B cell (primary cell): Measurements from ENCODE around the gene SPEN. TPM values are rescaled to one million over a fixed set of nuclear protein-coding genes. Genes with fewer than 3 reads are reported as not detected.
"Not testable (repeated sequence)": the region's sequence is repeated elsewhere in the genome, so short reads cannot be mapped to it uniquely, and the experiment has no call there.

Experiments used
- ATAC-seq: fragments of 200-7000 bp; cut with Tn5 transposase; one replicate; pipeline ENCODE4 v1.10.0; 2021; ENCODE audit warnings: low read depth, mild to moderate bottlenecking, moderate number of reproducible peaks, moderate library complexity
- CTCF ChIA-PET: fragments of 350-600 bp; sonication (Branson Sonifier 250); formaldehyde crosslinking; loops from one replicate; lab custom pipeline; 2021; ENCODE audit warnings: antibody characterized with exemption, inconsistent platforms; lab: Charles Lee
- POLR2A ChIA-PET: fragments of 350-600 bp; sonication (Branson Sonifier 250); formaldehyde crosslinking; loops from one replicate; lab custom pipeline; 2021; ENCODE audit warnings: antibody characterized with exemption; lab: Charles Lee
- DNase-seq: peaks from one replicate; pipeline ENCODE4 v3.0.0; 2013
- H2AFZ ChIP-seq: 2 replicates; pipeline ENCODE4 v1.6.1; 2012; ENCODE audit warnings: mild to moderate bottlenecking, low read depth, low read length; ENCODE audit not compliant: insufficient read depth, poor library complexity, severe bottlenecking
- H3K27ac ChIP-seq, 2 donors: 1 replicate in 1 of 2; 2 replicates in 1 of 2; pipeline ENCODE4 v1.5.1; 2012 to 2013; ENCODE audit warnings: low read length in 2 of 2, mild to moderate bottlenecking in 2 of 2, moderate library complexity in 1 of 2
- H3K27me3 ChIP-seq, 4 experiments: fragments of 200-600 bp in 1 of 4; sonication (generic) in 1 of 4; replicated peaks in 1 of 4; 1 replicate in 2 of 4; 2 replicates in 2 of 4; pipeline versions ENCODE4 v1.6.1 to v1.7.0; 2013 to 2016; ENCODE audit warnings: low read length in 3 of 4, mild to moderate bottlenecking in 2 of 4, mixed read lengths in 1 of 4, moderate library complexity in 1 of 4; ENCODE audit not compliant: insufficient read depth in 4 of 4, control insufficient read depth in 3 of 4; ENCODE audit errors: control extremely low read depth in 1 of 4
- H3K36me3 ChIP-seq, 2 experiments: replicated peaks in 1 of 2; 1 replicate in 1 of 2; 2 replicates in 1 of 2; pipeline versions ENCODE4 v1.6.1 to v1.7.1; 2013; ENCODE audit warnings: low read length in 1 of 2; ENCODE audit not compliant: insufficient read depth in 2 of 2, control insufficient read depth in 1 of 2; ENCODE audit errors: control extremely low read depth in 1 of 2, extremely low read depth in 1 of 2
- H3K4me1 ChIP-seq, 2 donors: fragments of 200-600 bp in 1 of 2; sonication (generic) in 1 of 2; 1 replicate in 1 of 2; 2 replicates in 1 of 2; pipeline versions ENCODE4 v1.5.1 to v1.6.1; 2013 to 2017; ENCODE audit warnings: low read length in 2 of 2; ENCODE audit not compliant: control insufficient read depth in 2 of 2, insufficient read depth in 2 of 2
- H3K4me2 ChIP-seq: replicated peaks from 2 replicates; pipeline ENCODE3; 2012; ENCODE audit warnings: mild to moderate bottlenecking, low read depth, low read length; ENCODE audit not compliant: poor library complexity, severe bottlenecking
- H3K4me3 ChIP-seq, 5 experiments: fragments of 200-600 bp in 1 of 5; sonication (generic) in 1 of 5; 1 replicate in 3 of 5; 2 replicates in 2 of 5; pipeline versions ENCODE4 v1.5.1 to v1.7.0; 2011 to 2016; ENCODE audit warnings: low read length in 4 of 5, mild to moderate bottlenecking in 4 of 5, low read depth in 2 of 5, control low read depth in 1 of 5, moderate library complexity in 1 of 5; ENCODE audit not compliant: insufficient read depth in 1 of 5; ENCODE audit errors: control extremely low read depth in 1 of 5, extremely low read depth in 1 of 5
- H3K79me2 ChIP-seq: fragments of 200-600 bp; sonication (generic); one replicate; pipeline ENCODE4 v1.6.0; 2016; ENCODE audit warnings: low read length; ENCODE audit not compliant: control insufficient read depth, insufficient read depth
- H3K9ac ChIP-seq: fragments of 200-600 bp; sonication (generic); 2 replicates; pipeline ENCODE4 v1.6.1; 2017; ENCODE audit warnings: mild to moderate bottlenecking, low read length, moderate library complexity
- H3K9me3 ChIP-seq, 3 donors: one replicate each; pipeline versions ENCODE4 v1.6.1 to v1.7.1; 2013; ENCODE audit warnings: low read length in 2 of 3; ENCODE audit not compliant: control insufficient read depth in 2 of 3, insufficient read depth in 1 of 3; ENCODE audit errors: control extremely low read depth in 1 of 3
- H4K20me1 ChIP-seq: 2 replicates; pipeline ENCODE4 v1.6.0; 2012; ENCODE audit warnings: mild to moderate bottlenecking, low read length; ENCODE audit not compliant: insufficient read depth, control insufficient read depth, poor library complexity, severe bottlenecking
- H3K27ac Mint-ChIP-seq: one replicate; pipeline ENCODE4 v1.8.0; 2021; ENCODE audit warnings: mixed read lengths
- H3K27me3 Mint-ChIP-seq: one replicate; pipeline ENCODE4 v1.8.0; 2021; ENCODE audit warnings: mixed read lengths
- H3K4me1 Mint-ChIP-seq: one replicate; pipeline ENCODE4 v1.8.0; 2021; ENCODE audit warnings: mixed read lengths
- H3K4me3 Mint-ChIP-seq: one replicate; pipeline ENCODE4 v1.8.0; 2021; ENCODE audit warnings: mixed read lengths
- H3K9me3 Mint-ChIP-seq: one replicate; pipeline ENCODE4 v1.8.0; 2022; ENCODE audit warnings: mixed read lengths; ENCODE audit not compliant: insufficient read depth
- CTCF ChIP-seq: fragments of 200-600 bp; IDR thresholded peaks from one replicate; pipeline ENCODE4 v1.8.0; 2022; ENCODE audit warnings: antibody characterized with exemption, mild to moderate bottlenecking
- EZH2 ChIP-seq: IDR thresholded peaks from 2 replicates; pipeline ENCODE4 v1.6.1; 2012; ENCODE audit warnings: borderline replicate concordance, low read depth, mild to moderate bottlenecking, moderate library complexity, low read length; ENCODE audit not compliant: insufficient read depth, poor library complexity, severe bottlenecking
- WGBS: methylation state at CpG from one replicate; pipeline ENCODE4 v1.1.5; 2013; ENCODE audit warnings: missing lambda C conversion rate; ENCODE audit not compliant: insufficient coverage; 5-methylcytosine and 5-hydroxymethylcytosine counted together
- intact Hi-C: fragments of 100-400 bp; cut with micrococcal nuclease; formaldehyde crosslinking; loops from one replicate; pipeline ENCODE4 v1.10.0; 2022
- polyA plus RNA-seq: library from polyadenylated mRNA; depleted of rRNA; stranded (reverse); fragments of >200 nt; gene quantifications from 2 replicates; pipeline ENCODE4 v1.2.3, GENCODE V29; 2012
- total RNA-seq, 2 donors: library from RNA; stranded (reverse); fragments of 120-200 nt in 1 of 2; gene quantifications; 1 replicate in 1 of 2; 2 replicates in 1 of 2; pipeline versions ENCODE4 v1.2.3 to v1.2.4, GENCODE V29; 2013 to 2022

Gene SPEN
- total and polyA plus RNA-seq, 2 donors (not counting 1 experiment from before 2014, with no cell fraction given), result 29.1 to 126 TPM

GRCh38 chr1:15895233-15895632 lies 47.7 kb downstream of the SPEN start:
- Histone ChIP-seq H3K9me3 (no peaks in the 10 kb centered on the region), H4K20me1 (peaks cover 96% of the 10 kb centered on the region), H3K4me2 (no peak overlapping the region), H3K4me1 (peaks cover 3 to 7% of the 10 kb centered on the region in 2 donors), H3K4me3 (no peak overlapping the region), H3K9ac (no peak overlapping the region), H2AFZ (no peak overlapping the region), H3K27me3 (no peaks in the 10 kb centered on the region), H3K27ac (no peak overlapping the region), H3K79me2 (peaks cover 100% of the 10 kb centered on the region), H3K36me3 (peaks cover 4 to 12% of the 10 kb centered on the region in 2 experiments)
- CTCF ChIA-PET, result interaction anchor here (0.8 to 1.2 kb wide), 2 partner anchors 36 to 80 kb away, joined by 4 read pairs; no protein-coding TSS in a partner anchor
- no peaks in the 10 kb centered on the region for H3K27me3 Mint-ChIP-seq
- TF ChIP-seq EZH2 (no peak), CTCF (no peak)
- no peak overlapping the region for H3K4me3 Mint-ChIP-seq
- POLR2A ChIA-PET, result interaction anchor here (0.9 kb wide), 1 partner anchor 9 kb away, joined by 6 read pairs; no protein-coding TSS in a partner anchor
- ATAC-seq, result no peak
- peaks cover 36% of the 10 kb centered on the region for H3K4me1 Mint-ChIP-seq
- intact Hi-C loops, result no loop called here
- no peak for DNase-seq
- H3K27ac Mint-ChIP-seq, result peak overlapping the region; percentile 1
- no peaks in the 10 kb centered on the region for H3K9me3 Mint-ChIP-seq

- peaks cover 41% of the 10 kb centered on the region for H3K4me1 Mint-ChIP-seq
- H3K36me3 ChIP-seq, result peaks cover 4 to 10% of the 10 kb centered on the region in 2 experiments
Measured at GRCh38 chr1:15896841-15897610, 49.5 kb downstream of the SPEN start.

More at GRCh38 chr1:15896841-15897610, 49.5 kb downstream of the SPEN start:
- H3K9me3 Mint-ChIP-seq, H3K27ac ChIP-seq, DNase-seq, H3K4me1 ChIP-seq, ATAC-seq, H3K27ac Mint-ChIP-seq, H3K4me3 Mint-ChIP-seq, intact Hi-C loops, H3K4me2 ChIP-seq, H3K9ac ChIP-seq, H3K9me3 ChIP-seq, H3K4me3 ChIP-seq, H2AFZ ChIP-seq, H3K27me3 ChIP-seq, H3K27me3 Mint-ChIP-seq: not testable (repeated sequence)
- POLR2A ChIA-PET, result interaction anchor here (0.7 kb wide), 1 partner anchor 14 kb away, joined by 3 read pairs; no protein-coding TSS in a partner anchor
- peaks cover 87% of the 10 kb centered on the region for H4K20me1 ChIP-seq
- CTCF ChIA-PET, result interaction anchor here (0.6 to 1.2 kb wide), 3 partner anchors 48 to 84 kb away, joined by 3 to 5 read pairs (median 4); no protein-coding TSS in a partner anchor
- WGBS, result 98% methylated on average over 5 of the region's 20 CpGs
- H3K79me2 ChIP-seq, result peaks cover 100% of the 10 kb centered on the region
